K562 (cell line): ENCODE data around the gene ABCB4. TPM values are rescaled to one million over a fixed set of nuclear protein-coding genes. Genes with fewer than 3 reads are reported as not detected.

Experiments used
- ATAC-seq: fragments of 200-7000 bp; cut with Tn5 transposase; 3 replicates; pipeline ENCODE4 v1.9.1; 2020; ENCODE audit warnings: moderate library complexity
- BruUV-seq: library from RNA; stranded (reverse); fragments of 400-500 nt; replicated peaks from 2 replicates; lab custom pipeline; 2021; lab: Mats Ljungman, UMichigan
- CTCF ChIA-PET: fragments of 300-600 bp; formaldehyde crosslinking; extraction: SDS; loops from one replicate; lab custom pipeline; 2021; ENCODE audit warnings: low intra/inter-chr PET ratio; lab: Yijun Ruan, JAX
- POLR2A ChIA-PET: fragments of 300-600, 350-650 bp; sonication (Branson Sonifier 250); formaldehyde crosslinking; extraction: SDS; loops from one replicate; lab custom pipeline; 2021; ENCODE audit warnings: antibody characterized with exemption, inconsistent platforms; lab: Yijun Ruan, JAX
- DNase-seq, 4 experiments: peaks; one replicate each; pipeline versions ENCODE4 v3.0.0 to v3.0.0-alpha.2; 2011 to 2018; ENCODE audit warnings: low spot score in 3 of 4, mixed read lengths in 3 of 4; ENCODE audit errors: extremely low read depth in 1 of 4
- FAIRE-seq: peaks from 2 replicates; lab custom pipeline; 2011; peaks lifted over from hg19 to GRCh38; lab: Jason Lieb, UNC
- H2AFZ ChIP-seq: 2 replicates; pipeline ENCODE4 v1.6.0; 2011; ENCODE audit warnings: low read depth, low read length, control low read depth, inconsistent platforms
- H3K27ac ChIP-seq: fragments of 200-600 bp; 3 replicates; pipeline ENCODE4 v1.8.0; 2011; ENCODE audit warnings: low read depth, mild to moderate bottlenecking, control low read depth, inconsistent platforms, low read length, moderate library complexity, mixed read lengths; ENCODE audit errors: extremely low read depth
- H3K27me3 ChIP-seq, 2 experiments: fragments of 300-600 bp in 1 of 2; 2 replicates in 1 of 2; 3 replicates in 1 of 2; pipeline versions ENCODE4 v1.6.0 to v1.8.0; 2011; ENCODE audit warnings: inconsistent platforms in 2 of 2, low read length in 2 of 2, mild to moderate bottlenecking in 1 of 2, mixed read lengths in 1 of 2, moderate library complexity in 1 of 2; ENCODE audit not compliant: control insufficient read depth in 2 of 2, insufficient read depth in 2 of 2
- H3K36me3 ChIP-seq: fragments of 300-600 bp; 3 replicates; pipeline ENCODE4 v1.8.0; 2011; ENCODE audit warnings: mild to moderate bottlenecking, low read length, inconsistent platforms; ENCODE audit not compliant: control insufficient read depth, insufficient read depth
- H3K4me1 ChIP-seq, 2 experiments: fragments of 200-600 bp in 1 of 2; replicated peaks in 1 of 2; 2 replicates in 1 of 2; 3 replicates in 1 of 2; pipeline versions ENCODE4 v1.5.1 to v1.8.0; 2011; ENCODE audit warnings: inconsistent platforms in 2 of 2, low read length in 2 of 2, mild to moderate bottlenecking in 1 of 2, mixed read lengths in 1 of 2, moderate library complexity in 1 of 2; ENCODE audit not compliant: control insufficient read depth in 2 of 2, insufficient read depth in 2 of 2
- H3K4me2 ChIP-seq: 2 replicates; pipeline ENCODE4 v1.6.1; 2011; ENCODE audit warnings: low read length, control low read depth, inconsistent platforms, mixed read lengths; ENCODE audit not compliant: insufficient read depth
- H3K4me3 ChIP-seq: fragments of 200-600 bp; sonication (generic), shearing (Covaris generic); 2 replicates; pipeline ENCODE4 v1.5.1; 2016; ENCODE audit warnings: control low read depth, inconsistent platforms
- H3K79me2 ChIP-seq: fragments of 200-600 bp; 3 replicates; pipeline ENCODE4 v1.8.0; 2011; ENCODE audit warnings: low read length, inconsistent platforms; ENCODE audit not compliant: control insufficient read depth, insufficient read depth
- H3K9ac ChIP-seq, 2 experiments: 2 replicates each; pipeline versions ENCODE4 v1.6.0 to v1.6.1; 2011; ENCODE audit warnings: low read depth in 2 of 2, low read length in 2 of 2, control low read depth in 1 of 2, inconsistent platforms in 1 of 2, mild to moderate bottlenecking in 1 of 2, mixed read lengths in 1 of 2; ENCODE audit not compliant: insufficient read depth in 1 of 2
- H3K9me1 ChIP-seq: one replicate; pipeline ENCODE4 v1.6.0; 2011; ENCODE audit warnings: inconsistent platforms, mild to moderate bottlenecking, low read length, moderate library complexity; ENCODE audit not compliant: control insufficient read depth, insufficient read depth
- H3K9me3 ChIP-seq: replicated peaks from 2 replicates; pipeline ENCODE4 v1.5.1; 2011; ENCODE audit warnings: low read depth, low read length, inconsistent platforms; ENCODE audit not compliant: control insufficient read depth, insufficient read depth
- H4K20me1 ChIP-seq: replicated peaks from 2 replicates; pipeline ENCODE4 v1.6.1; 2011; ENCODE audit warnings: low read length, inconsistent platforms, mixed read lengths; ENCODE audit not compliant: control insufficient read depth, insufficient read depth
- CEBPG ChIP-seq, 3 experiments: fragments of 200-800 bp in 1 of 3; sonication (Bioruptor generic) in 1 of 3; sonication (generic) in 1 of 3; formaldehyde crosslinking in 1 of 3; IDR thresholded peaks in 2 of 3; conservative IDR thresholded peaks in 1 of 3; 2 replicates each; pipeline versions ENCODE4 v1.6.1 to v1.8.0; 2016 to 2022; ENCODE audit warnings: missing compliant biosample characterization in 2 of 3, missing genetic modification characterization in 2 of 3, mild to moderate bottlenecking in 1 of 3, missing genetic modification reagents in 1 of 3
- WGBS: fragments of 100-300 bp; shearing (Covaris generic); methylation state at CpG from one replicate; pipeline ENCODE4 v1.1.6; 2016; ENCODE audit warnings: low coverage, mixed read lengths; ENCODE audit not compliant: insufficient coverage; ENCODE audit errors: missing lambda C conversion rate; 5-methylcytosine and 5-hydroxymethylcytosine counted together
- in situ Hi-C: fragments of 300-500 bp; cut with MboI; formaldehyde crosslinking; loops from 4 replicates; pipeline ENCODE4 v1.15.0; 2018; ENCODE audit warnings: inconsistent platforms, mixed read lengths
- intact Hi-C: fragments of 100-400 bp; cut with micrococcal nuclease; formaldehyde crosslinking; loops from 2 replicates; pipeline ENCODE4 v1.14.2; 2022
- polyA plus RNA-seq, 8 experiments: library from polyadenylated mRNA; depleted of rRNA in 4 of 8; stranded (reverse) in 5 of 8; unstranded in 3 of 8; fragments of >200 nt; fragmentation: Nextera tagmentation in 2 of 8; fragmentation: Illumina TruSeq in 1 of 8; extraction: Ambion mirVana in 2 of 8; extraction: Trizol in 1 of 8; gene quantifications; 2 replicates each; pipeline versions ENCODE4 v1.2.1 to v1.2.3, GENCODE V29; 2011 to 2014; ENCODE audit warnings: inconsistent platforms in 1 of 8, missing spikeins in 1 of 8
- total RNA-seq, 7 experiments: library from RNA; depleted of rRNA in 6 of 7; stranded (reverse); fragments of >200 nt in 6 of 7; fragmentation: Illumina TruSeq in 2 of 7; extraction: Trizol in 2 of 7; gene quantifications; 2 replicates each; pipeline versions ENCODE4 v1.2.1 to v1.2.3, GENCODE V29; 2011 to 2021; ENCODE audit warnings: low replicate concordance in 1 of 7
- TF ChIP-seq, protein P1 (sequence below): fragments of 250-450 bp; sonication (Bioruptor Pico); IDR thresholded peaks from 2 replicates; pipeline ENCODE4 v1.8.0; 2021; ENCODE audit warnings: moderate library complexity, mild to moderate bottlenecking, inconsistent platforms
- TF ChIP-seq, protein P2 (sequence below): fragments of 250-450 bp; sonication (Bioruptor Pico); IDR thresholded peaks from 2 replicates; pipeline ENCODE4 v1.5.1; 2021; ENCODE audit warnings: mild to moderate bottlenecking

Gene ABCB4
- total and polyA plus RNA-seq, 9 of the 15 experiments (the other 6 are each of a cell fraction or from before 2014, with no cell fraction given): 0.06 to 0.73 (median 0.40) TPM

- Histone ChIP-seq H3K9me1 (no peaks in the 10 kb centered on the region), H3K79me2 (no peaks in the 10 kb centered on the region), H4K20me1 (no peaks in the 10 kb centered on the region), H3K9me3 (no peaks in the 10 kb centered on the region), H2AFZ (no peak overlapping the region), H3K27me3 (no peaks in the 10 kb centered on the region), H3K36me3 (no peaks in the 10 kb centered on the region), H3K27ac (no peak overlapping the region), H3K4me1 (no peaks in the 10 kb centered on the region), H3K4me2 (no peak overlapping the region), H3K9ac (no peak overlapping the region), H3K4me3 (no peak overlapping the region)
- TF ChIP-seq, protein P1, sequence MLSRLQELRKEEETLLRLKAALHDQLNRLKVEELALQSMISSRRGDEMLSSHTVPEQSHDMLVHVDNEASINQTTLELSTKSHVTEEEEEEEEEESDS: no peak
- TF ChIP-seq, protein P2, sequence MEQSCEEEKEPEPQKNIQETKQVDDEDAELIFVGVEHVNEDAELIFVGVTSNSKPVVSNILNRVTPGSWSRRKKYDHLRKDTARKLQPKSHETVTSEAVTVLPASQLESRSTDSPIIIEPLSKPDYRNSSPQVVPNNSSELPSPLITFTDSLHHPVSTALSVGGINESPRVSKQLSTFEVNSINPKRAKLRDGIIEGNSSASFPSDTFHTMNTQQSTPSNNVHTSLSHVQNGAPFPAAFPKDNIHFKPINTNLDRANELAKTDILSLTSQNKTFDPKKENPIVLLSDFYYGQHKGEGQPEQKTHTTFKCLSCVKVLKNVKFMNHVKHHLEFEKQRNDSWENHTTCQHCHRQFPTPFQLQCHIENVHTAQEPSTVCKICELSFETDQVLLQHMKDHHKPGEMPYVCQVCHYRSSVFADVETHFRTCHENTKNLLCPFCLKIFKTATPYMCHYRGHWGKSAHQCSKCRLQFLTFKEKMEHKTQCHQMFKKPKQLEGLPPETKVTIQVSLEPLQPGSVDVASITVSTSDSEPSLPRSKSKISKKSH (CRISPR knock-in tag): no peak
- TF ChIP-seq CEBPG (CRISPR knock-in tag; IDR thresholded peaks at IDR 0.05) (no peak), CEBPG (tag; conservative IDR thresholded peaks at IDR 0.05 in 1 of 2, IDR thresholded peaks at IDR 0.05 in 1 of 2) (0 out of 4 replicates have a peak, but pooled peaks of 1 of the 2 experiments have one; percentile 20)
- CTCF ChIA-PET: no interaction called here
- FAIRE-seq (no peak), ATAC-seq (no peak), DNase-seq (no peak)
- WGBS: 2% methylated on average over 3 of the region's 3 CpGs
- POLR2A ChIA-PET: no interaction called here
- intact Hi-C loops (no loop called here), in situ Hi-C loops (no loop called here)
- no TSS peak for BruUV-seq
Observed at GRCh38 chr7:87517136-87517815, 41.8 kb upstream of the ABCB4 start.
